MCF 10A (cell line): ENCODE measurements around the gene TFG. TPM values are rescaled to one million over a fixed set of nuclear protein-coding genes. Genes with fewer than 3 reads are reported as not detected.
A peak's percentile ranks its signal among the peaks of the same experiment; 100 is the strongest.

ENCODE experiments used
- BruUV-seq: library from RNA; stranded (reverse); fragments of 400-500 nt; replicated peaks from 2 replicates; lab custom pipeline; 2021; lab: Mats Ljungman, UMichigan
- CTCF ChIA-PET: fragments of 300-600 bp; sonication (Branson Sonifier 250); formaldehyde crosslinking; extraction: SDS; loops from one replicate; lab custom pipeline; 2021; ENCODE audit warnings: antibody characterized with exemption, inconsistent platforms; lab: Yijun Ruan, JAX
- POLR2A ChIA-PET: fragments of 300-600, 350-650 bp; sonication (Branson Sonifier 250); formaldehyde crosslinking; extraction: SDS; loops from one replicate; lab custom pipeline; 2020; ENCODE audit warnings: antibody characterized with exemption, inconsistent platforms; lab: Yijun Ruan, JAX
- DNase-seq: peaks from one replicate; pipeline ENCODE4 v3.0.0-alpha.2; 2018; ENCODE audit not compliant: unreplicated experiment
- H3K27ac Mint-ChIP-seq: one replicate; pipeline ENCODE4 v1.8.0; 2022; ENCODE audit warnings: mild to moderate bottlenecking, low read depth, mixed read lengths; ENCODE audit not compliant: unreplicated experiment
- H3K27me3 Mint-ChIP-seq: one replicate; pipeline ENCODE4 v1.8.0; 2022; ENCODE audit warnings: mixed read lengths; ENCODE audit not compliant: insufficient read depth, unreplicated experiment
- H3K36me3 Mint-ChIP-seq: one replicate; pipeline ENCODE4 v1.8.0; 2022; ENCODE audit warnings: mild to moderate bottlenecking, moderate library complexity, mixed read lengths; ENCODE audit not compliant: insufficient read depth, unreplicated experiment
- H3K4me1 Mint-ChIP-seq: one replicate; pipeline ENCODE4 v1.8.0; 2022; ENCODE audit warnings: mixed read lengths; ENCODE audit not compliant: insufficient read depth, unreplicated experiment
- H3K4me3 Mint-ChIP-seq: one replicate; pipeline ENCODE4 v1.8.0; 2022; ENCODE audit warnings: mild to moderate bottlenecking, moderate library complexity, mixed read lengths; ENCODE audit not compliant: unreplicated experiment
- H3K9me3 Mint-ChIP-seq: one replicate; pipeline ENCODE4 v1.8.0; 2022; ENCODE audit warnings: mixed read lengths; ENCODE audit not compliant: unreplicated experiment
- intact Hi-C: fragments of 100-400 bp; cut with micrococcal nuclease; formaldehyde crosslinking; loops from 2 replicates; pipeline ENCODE4 v1.14.1; 2022
- total RNA-seq: library from RNA; stranded (reverse); gene quantifications from 2 replicates; pipeline ENCODE4 v1.2.3, GENCODE V29; 2022
- TF ChIP-seq, protein P1 (sequence below): fragments of 200-600 bp; IDR thresholded peaks from one replicate; pipeline ENCODE4 v1.8.0; 2022; ENCODE audit warnings: antibody characterized with exemption, mild to moderate bottlenecking; ENCODE audit not compliant: unreplicated experiment

Gene TFG
- total RNA-seq, 1 experiment from 2014 or later = 168 TPM

DNA sequence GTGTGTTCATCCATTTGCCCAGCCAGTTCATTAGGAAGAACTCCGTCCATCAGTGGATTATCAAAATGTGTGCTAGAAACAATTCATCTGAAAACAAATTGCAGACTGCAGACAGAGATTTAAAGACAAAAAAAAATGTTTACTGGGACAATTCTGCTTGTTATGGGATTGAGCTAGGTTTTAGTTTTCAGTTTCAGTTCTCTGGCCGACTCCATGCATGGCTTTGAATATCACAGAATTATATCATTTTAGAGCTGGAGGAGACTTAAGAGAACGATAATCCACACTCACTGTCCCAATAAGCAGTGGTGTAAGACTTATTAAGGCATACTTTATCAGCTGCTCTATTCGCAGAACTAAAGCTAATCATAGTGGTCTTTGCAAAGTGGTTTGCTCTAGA, 51.1 kb downstream of the TFG start:
- ChIA-PET CTCF (interaction anchor here (0.6 to 1.7 kb wide), 7 partner anchors 17 to 497 kb away, joined by 3 to 7 read pairs (median 4); no protein-coding TSS in a partner anchor), POLR2A (interaction anchor here (0.9 to 3.2 kb wide), 3 partner anchors 9 to 50 kb away, joined by 3 to 10 read pairs (median 4); no protein-coding TSS in a partner anchor)
- no peaks in the 10 kb centered on the region for H3K9me3 Mint-ChIP-seq
- TF ChIP-seq, protein P1, sequence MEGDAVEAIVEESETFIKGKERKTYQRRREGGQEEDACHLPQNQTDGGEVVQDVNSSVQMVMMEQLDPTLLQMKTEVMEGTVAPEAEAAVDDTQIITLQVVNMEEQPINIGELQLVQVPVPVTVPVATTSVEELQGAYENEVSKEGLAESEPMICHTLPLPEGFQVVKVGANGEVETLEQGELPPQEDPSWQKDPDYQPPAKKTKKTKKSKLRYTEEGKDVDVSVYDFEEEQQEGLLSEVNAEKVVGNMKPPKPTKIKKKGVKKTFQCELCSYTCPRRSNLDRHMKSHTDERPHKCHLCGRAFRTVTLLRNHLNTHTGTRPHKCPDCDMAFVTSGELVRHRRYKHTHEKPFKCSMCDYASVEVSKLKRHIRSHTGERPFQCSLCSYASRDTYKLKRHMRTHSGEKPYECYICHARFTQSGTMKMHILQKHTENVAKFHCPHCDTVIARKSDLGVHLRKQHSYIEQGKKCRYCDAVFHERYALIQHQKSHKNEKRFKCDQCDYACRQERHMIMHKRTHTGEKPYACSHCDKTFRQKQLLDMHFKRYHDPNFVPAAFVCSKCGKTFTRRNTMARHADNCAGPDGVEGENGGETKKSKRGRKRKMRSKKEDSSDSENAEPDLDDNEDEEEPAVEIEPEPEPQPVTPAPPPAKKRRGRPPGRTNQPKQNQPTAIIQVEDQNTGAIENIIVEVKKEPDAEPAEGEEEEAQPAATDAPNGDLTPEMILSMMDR = no peak
- no peak overlapping the region for H3K4me3 Mint-ChIP-seq
- peaks cover 7% of the 10 kb centered on the region for H3K36me3 Mint-ChIP-seq
- no TSS peak for BruUV-seq
- peaks cover 7% of the 10 kb centered on the region for H3K4me1 Mint-ChIP-seq
- no peaks in the 10 kb centered on the region for H3K27me3 Mint-ChIP-seq
- H3K27ac Mint-ChIP-seq = no peak overlapping the region
- no peak for DNase-seq
- intact Hi-C loops = no loop called here

DNA sequence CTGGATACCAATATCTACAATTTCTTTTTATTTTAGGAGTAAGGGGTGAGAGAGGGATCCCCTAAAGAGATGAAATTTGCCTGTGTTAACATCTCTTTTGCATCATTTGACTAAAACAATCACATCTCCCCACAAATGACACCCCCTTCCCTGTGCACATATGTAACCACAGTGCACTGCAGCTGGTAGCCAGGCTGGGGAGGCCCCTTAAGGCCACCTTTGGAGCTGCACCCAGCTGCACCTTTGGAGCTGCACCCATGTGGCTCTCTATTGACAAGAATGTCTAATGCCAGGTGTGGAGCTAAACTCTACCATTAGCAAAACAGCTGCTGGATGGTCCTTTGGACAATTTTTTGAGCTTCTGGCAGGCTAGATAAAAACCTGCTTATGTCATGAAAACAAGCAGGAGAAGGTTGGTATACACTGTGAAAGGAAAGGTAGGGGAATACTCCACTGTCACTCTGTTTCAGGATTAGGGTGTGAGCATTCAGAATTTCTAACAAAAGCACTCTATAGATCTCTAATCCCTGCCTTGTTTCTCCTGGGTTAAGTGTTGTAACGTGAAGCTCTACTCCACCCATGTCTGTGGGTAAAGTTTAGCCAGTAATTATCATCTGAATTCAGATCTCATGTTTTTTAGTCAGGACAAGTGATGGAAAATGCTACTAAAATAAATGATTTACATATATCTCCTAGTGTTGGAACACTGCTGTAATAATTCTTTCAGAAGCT, 52.1 kb downstream of the TFG start:
- BruUV-seq = no TSS peak

DNA sequence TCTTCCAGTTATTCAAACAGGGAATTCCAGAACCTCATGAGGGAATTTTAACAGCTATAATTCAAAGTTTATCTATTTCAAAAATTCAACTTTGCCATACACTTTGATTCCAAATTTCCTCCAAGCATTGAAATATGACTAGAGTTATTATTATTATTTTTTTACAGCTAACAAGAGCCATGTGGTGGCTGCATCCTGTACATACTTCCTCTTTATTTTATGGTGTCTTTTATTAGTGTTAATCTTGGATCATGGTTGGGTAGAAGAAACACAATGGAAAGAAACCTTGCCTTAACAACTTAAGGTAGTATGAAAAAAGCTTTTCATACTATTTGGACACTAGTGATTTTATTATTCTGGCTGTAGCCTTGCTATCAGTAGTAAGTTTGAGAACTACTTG, 52.7 kb downstream of the TFG start:
- H3K9me3 Mint-ChIP-seq = no peaks in the 10 kb centered on the region
- no peaks in the 10 kb centered on the region for H3K27me3 Mint-ChIP-seq
- POLR2A ChIA-PET = interaction anchor here (3.2 kb wide), 1 partner anchor 9 kb away, joined by 10 read pairs; no protein-coding TSS in a partner anchor
- TF ChIP-seq, protein P1 = no peak
- H3K27ac Mint-ChIP-seq = no peak overlapping the region
- intact Hi-C loops = no loop called here
- BruUV-seq = no TSS peak
- CTCF ChIA-PET = interaction anchor here (0.8 to 1.7 kb wide), 5 partner anchors 8 to 438 kb away, joined by 3 to 8 read pairs (median 3); no protein-coding TSS in a partner anchor
- DNase-seq = no peak
- peaks cover 13% of the 10 kb centered on the region for H3K4me1 Mint-ChIP-seq
- H3K4me3 Mint-ChIP-seq = no peak overlapping the region
- H3K36me3 Mint-ChIP-seq = no peaks in the 10 kb centered on the region

More for the DNA sequence above, 52.1 kb downstream of the TFG start:
- peaks cover 2% of the 10 kb centered on the region for H3K36me3 Mint-ChIP-seq
- CTCF ChIA-PET = interaction anchor here (0.6 to 1.7 kb wide), 8 partner anchors 9 to 439 kb away, joined by 3 to 8 read pairs (median 4); no protein-coding TSS in a partner anchor
- H3K4me1 Mint-ChIP-seq = peaks cover 13% of the 10 kb centered on the region
- H3K4me3 Mint-ChIP-seq = no peak overlapping the region
- no peaks in the 10 kb centered on the region for H3K9me3 Mint-ChIP-seq
- no peak overlapping the region for H3K27ac Mint-ChIP-seq
- no peaks in the 10 kb centered on the region for H3K27me3 Mint-ChIP-seq
- TF ChIP-seq, protein P1 = peak; percentile 16
- POLR2A ChIA-PET = interaction anchor here (0.6 to 3.2 kb wide), 3 partner anchors 10 to 304 kb away, joined by 3 to 10 read pairs (median 3); no protein-coding TSS in a partner anchor
- peak; percentile 32 for DNase-seq
- intact Hi-C loops = no loop called here

DNA sequence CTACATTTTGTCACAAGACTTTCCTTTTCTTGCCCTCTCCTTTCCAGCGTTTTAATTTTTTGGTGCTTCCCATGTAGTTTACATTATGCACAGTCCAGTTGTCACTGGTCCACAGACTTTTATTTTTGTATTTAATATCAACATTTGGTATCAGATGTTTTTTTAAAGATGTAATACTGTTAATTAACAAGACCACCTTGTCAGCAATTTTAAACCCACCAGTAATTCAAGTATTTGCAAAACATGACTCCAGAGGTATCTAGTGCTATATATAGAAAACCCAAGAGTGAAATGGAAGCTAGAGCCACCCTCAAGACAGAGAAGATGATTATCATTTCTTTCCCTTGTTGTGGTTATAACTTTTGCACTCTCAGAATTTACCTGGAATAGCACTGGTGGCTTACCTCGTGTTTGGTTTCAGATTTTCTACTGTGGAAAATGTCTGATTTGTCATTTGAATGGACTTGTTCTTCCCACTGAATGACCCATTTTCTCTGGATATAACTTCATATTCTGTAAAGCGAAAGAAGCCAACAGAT, 56.2 kb downstream of the TFG start:
- no peaks in the 10 kb centered on the region for H3K36me3 Mint-ChIP-seq
- BruUV-seq = no TSS peak
- peaks cover 13% of the 10 kb centered on the region for H3K4me1 Mint-ChIP-seq
- H3K27ac Mint-ChIP-seq = no peak overlapping the region
- CTCF ChIA-PET = no interaction called here
- POLR2A ChIA-PET = no interaction called here
- intact Hi-C loops = no loop called here
- no peak for DNase-seq
- no peaks in the 10 kb centered on the region for H3K27me3 Mint-ChIP-seq
- TF ChIP-seq, protein P1 = no peak
- H3K9me3 Mint-ChIP-seq = no peaks in the 10 kb centered on the region
- no peak overlapping the region for H3K4me3 Mint-ChIP-seq
